GM12874 (cell line): Measurements from ENCODE around the gene VCPKMT.

Experiments used
- CTCF ChIP-seq: IDR thresholded peaks from 2 replicates; pipeline ENCODE4 v1.5.1; 2011; ENCODE audit warnings: low read depth, mild to moderate bottlenecking, control low read depth, low read length, moderate library complexity; ENCODE audit not compliant: insufficient read depth

Gene VCPKMT

GRCh38 chr14:50063876-50064420, 52.4 kb downstream of the VCPKMT start:
- TF ChIP-seq CTCF, result no peak

GRCh38 chr14:50062438-50063085, 53.8 kb downstream of the VCPKMT start:
- no peak for TF ChIP-seq CTCF

- TF ChIP-seq CTCF, result no peak
Observed at GRCh38 chr14:50061664-50062437, 54.5 kb downstream of the VCPKMT start.

GRCh38 chr14:50060871-50061663, 55.3 kb downstream of the VCPKMT start:
- TF ChIP-seq CTCF, result no peak

- no peak for TF ChIP-seq CTCF
Observed at GRCh38 chr14:50059763-50060616, 56.4 kb downstream of the VCPKMT start.
